Measurements from ENCODE around the gene SOX18. TPM values are rescaled to one million over a fixed set of nuclear protein-coding genes. Genes with fewer than 3 reads are reported as not detected.

SOX18 gene
- total and polyA plus RNA-seq, 7 donors: 0.69 to 11.9 (median 3.0) TPM

DNA sequence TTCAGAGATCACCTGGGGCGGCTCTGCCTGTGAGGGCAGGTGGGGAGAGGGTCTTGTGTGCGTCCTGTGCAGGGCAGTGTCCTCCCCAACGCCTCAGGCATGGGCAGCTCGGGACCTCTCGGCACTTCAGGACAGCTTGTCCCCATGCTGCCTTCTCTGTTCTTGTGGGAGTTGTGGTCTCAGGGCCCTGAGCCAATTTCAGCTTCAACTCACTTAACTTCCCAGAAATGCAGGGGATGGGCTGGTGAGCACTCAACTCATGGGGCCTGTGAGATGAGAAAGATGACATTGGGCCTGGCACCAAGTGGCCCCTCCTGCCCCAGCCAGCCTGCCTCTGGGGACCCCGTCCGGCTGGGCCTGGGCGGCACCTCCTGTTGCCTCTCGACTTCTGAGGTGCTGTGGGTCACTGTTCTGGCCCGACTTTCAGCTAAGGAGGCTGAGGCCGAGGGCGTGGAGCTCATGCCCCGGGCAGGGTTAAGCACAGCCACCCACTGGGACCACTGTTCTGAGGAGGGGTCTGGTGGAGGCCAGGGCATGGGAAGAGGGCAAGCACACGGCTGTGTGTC is 23.1 kb upstream of the SOX18 start:
- Histone ChIP-seq H3K9me3 (no peaks in the 10 kb centered on the region), H3K4me1 (no peaks in the 10 kb centered on the region), H3K27ac (no peak overlapping the region), H3K36me3 (peaks cover 0 to 34% (median 6%) of the 10 kb centered on the region in 4 donors), H3K4me3 (no peak overlapping the region), H3K27me3 (no peaks in the 10 kb centered on the region)
- TF ChIP-seq, protein P1, sequence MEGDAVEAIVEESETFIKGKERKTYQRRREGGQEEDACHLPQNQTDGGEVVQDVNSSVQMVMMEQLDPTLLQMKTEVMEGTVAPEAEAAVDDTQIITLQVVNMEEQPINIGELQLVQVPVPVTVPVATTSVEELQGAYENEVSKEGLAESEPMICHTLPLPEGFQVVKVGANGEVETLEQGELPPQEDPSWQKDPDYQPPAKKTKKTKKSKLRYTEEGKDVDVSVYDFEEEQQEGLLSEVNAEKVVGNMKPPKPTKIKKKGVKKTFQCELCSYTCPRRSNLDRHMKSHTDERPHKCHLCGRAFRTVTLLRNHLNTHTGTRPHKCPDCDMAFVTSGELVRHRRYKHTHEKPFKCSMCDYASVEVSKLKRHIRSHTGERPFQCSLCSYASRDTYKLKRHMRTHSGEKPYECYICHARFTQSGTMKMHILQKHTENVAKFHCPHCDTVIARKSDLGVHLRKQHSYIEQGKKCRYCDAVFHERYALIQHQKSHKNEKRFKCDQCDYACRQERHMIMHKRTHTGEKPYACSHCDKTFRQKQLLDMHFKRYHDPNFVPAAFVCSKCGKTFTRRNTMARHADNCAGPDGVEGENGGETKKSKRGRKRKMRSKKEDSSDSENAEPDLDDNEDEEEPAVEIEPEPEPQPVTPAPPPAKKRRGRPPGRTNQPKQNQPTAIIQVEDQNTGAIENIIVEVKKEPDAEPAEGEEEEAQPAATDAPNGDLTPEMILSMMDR (IDR thresholded peaks at IDR 0.05): no peak
- no peak for TF ChIP-seq EP300 (IDR thresholded peaks at IDR 0.05)
- TF ChIP-seq POLR2A (IDR thresholded peaks at IDR 0.05): no peak
- TF ChIP-seq POLR2AphosphoS5 (IDR thresholded peaks at IDR 0.05): no peak
- no peak for DNase-seq
- WGBS, 2 donors: 85 to 86% methylated on average over 14 of the region's 14 CpGs
- intact Hi-C loops (cut with DNase I): no loop called here

DNA sequence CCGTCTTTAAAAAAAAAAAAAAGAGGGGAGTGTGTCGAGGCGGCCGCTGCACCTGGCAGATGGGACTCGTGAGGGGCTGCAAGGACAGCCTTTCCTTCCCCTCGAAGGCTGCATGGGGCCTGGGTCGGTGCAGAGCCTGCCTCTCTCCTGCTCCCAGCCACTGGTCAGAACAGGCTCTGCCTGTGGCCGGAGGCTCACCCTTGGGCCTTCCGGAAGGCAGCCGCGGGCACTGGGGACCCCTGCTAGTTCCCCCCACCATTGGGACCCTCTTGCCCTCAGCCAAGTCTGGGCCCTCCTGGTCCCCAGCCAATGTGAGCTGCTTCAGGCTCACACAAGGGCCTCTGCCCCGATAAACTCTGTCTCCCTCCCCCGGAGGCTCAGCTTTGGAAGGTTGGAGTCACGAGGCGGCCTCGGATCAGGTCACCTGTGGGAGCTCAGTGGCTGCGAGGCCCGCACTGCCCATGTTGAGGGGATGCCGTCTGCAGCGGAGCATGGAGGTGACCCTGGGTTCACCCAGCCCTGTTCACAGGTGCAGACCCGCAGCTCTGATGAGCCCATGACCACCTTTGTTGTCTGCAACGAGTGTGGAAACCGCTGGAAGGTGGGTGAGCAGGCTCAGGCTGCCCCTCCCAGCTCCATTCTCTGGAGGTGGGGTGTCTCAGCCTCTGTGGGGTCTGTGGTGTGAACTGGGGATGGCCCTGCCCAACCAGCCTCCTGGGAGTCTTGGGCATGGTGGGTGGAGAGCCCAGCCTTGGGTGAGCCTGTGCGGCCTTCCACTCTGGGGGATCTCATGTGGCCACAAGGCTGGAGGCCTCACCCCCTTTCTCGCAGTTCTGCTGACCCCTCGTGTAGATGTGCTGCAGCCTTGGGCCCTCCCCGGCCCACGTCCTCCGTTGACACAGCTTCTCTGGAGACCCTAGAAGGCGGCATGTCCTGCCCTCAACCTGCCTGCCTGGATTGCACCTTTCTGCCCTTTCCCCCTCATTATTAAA is 22.2 kb upstream of the SOX18 start:
- intact Hi-C loops (cut with DNase I): no loop called here
- peaks cover 0 to 34% (median 6%) of the 10 kb centered on the region in 4 donors for H3K36me3 ChIP-seq

DNA sequence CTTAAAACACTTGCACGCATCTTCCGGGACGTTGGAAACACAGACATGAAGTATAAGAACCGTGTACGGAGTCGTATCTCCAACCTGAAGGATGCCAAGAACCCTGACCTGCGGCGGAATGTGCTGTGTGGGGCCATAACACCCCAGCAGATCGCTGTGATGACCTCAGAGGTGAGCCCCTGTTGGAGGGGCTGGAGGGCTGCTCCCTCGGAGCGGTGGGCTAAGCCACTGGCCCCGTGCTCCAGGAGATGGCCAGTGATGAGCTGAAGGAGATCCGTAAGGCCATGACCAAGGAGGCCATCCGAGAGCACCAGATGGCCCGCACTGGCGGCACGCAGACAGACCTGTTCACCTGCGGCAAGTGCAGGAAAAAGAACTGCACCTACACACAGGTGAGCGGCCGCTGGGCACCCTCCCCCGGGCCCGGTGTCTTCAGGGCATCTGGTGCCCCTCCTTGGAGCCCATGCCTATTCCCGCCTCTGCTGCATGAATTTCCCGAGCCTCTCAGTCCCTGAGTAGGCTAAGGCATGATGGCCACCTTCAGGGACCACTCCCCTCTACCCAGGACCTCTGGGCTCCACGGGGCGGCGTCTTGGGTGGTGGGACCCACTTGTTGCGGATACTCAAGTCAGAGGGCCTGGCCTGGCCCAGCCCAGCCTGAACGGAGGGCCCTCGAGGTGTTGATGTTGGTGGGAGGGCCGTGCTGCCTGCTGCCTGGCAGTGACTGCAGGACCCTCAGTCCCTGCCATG is 21.0 kb upstream of the SOX18 start:
- intact Hi-C loops (cut with DNase I): no loop called here
- Histone ChIP-seq H3K27ac (no peak overlapping the region), H3K9me3 (no peaks in the 10 kb centered on the region), H3K36me3 (peaks cover 0 to 34% (median 6%) of the 10 kb centered on the region in 4 donors), H3K4me3 (no peak overlapping the region), H3K4me1 (peaks cover 0 to 3% (median 0%) of the 10 kb centered on the region in 4 donors), H3K27me3 (no peaks in the 10 kb centered on the region)
- TF ChIP-seq POLR2A (IDR thresholded peaks at IDR 0.05): no peak
- TF ChIP-seq POLR2AphosphoS5 (IDR thresholded peaks at IDR 0.05): no peak
- TF ChIP-seq EP300 (IDR thresholded peaks at IDR 0.05): no peak
- TF ChIP-seq, protein P1 (IDR thresholded peaks at IDR 0.05): no peak
- no peak for DNase-seq
- 93 to 94% methylated on average over 31 of the region's 31 CpGs for WGBS, 2 donors

More for the DNA sequence above, 22.2 kb upstream of the SOX18 start:
- Histone ChIP-seq H3K27ac (no peak overlapping the region), H3K27me3 (no peaks in the 10 kb centered on the region), H3K9me3 (no peaks in the 10 kb centered on the region), H3K4me3 (no peak overlapping the region), H3K4me1 (no peaks in the 10 kb centered on the region)
- TF ChIP-seq POLR2A (IDR thresholded peaks at IDR 0.05) (no peak), POLR2AphosphoS5 (IDR thresholded peaks at IDR 0.05) (no peak), EP300 (IDR thresholded peaks at IDR 0.05) (no peak)
- TF ChIP-seq, protein P1 (IDR thresholded peaks at IDR 0.05): no peak
- 85 to 90% methylated on average over 30 of the region's 30 CpGs for WGBS, 2 donors
- no peak for DNase-seq

DNA sequence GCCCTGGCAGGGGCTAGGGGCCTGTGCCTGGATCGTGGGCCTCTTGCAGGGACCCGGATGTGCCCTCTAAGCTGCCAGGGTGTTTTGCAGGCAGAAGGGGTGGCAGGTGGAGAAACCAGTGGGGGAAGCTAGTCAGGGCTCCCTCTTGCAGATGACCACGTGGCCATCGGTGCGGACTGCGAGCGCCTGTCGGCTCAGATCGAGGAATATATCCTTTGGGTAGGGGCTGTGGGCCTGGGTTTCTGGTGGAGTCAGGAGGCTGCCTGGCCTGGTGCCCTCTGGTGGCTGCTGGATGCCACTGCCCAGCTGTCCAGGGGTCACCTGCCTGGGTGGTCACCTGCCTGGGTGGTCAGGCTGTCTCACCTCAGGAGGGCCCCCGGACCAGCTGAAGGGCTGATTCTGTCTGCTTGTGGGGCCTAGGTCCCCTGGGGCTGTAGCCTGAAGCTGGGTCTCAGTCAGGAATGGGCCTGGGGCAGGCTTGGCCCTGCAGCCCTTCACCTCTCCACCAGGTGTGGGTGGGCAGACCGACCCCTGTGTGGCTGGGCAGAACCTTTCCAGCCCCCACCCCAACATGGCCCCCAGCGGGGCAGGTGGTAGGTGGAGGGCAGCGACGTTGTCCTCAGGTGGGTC is 20.3 kb upstream of the SOX18 start:
- intact Hi-C loops (cut with DNase I): no loop called here
- Histone ChIP-seq H3K9me3 (no peaks in the 10 kb centered on the region), H3K36me3 (peaks cover 0 to 34% (median 6%) of the 10 kb centered on the region in 4 donors), H3K27ac (no peak overlapping the region), H3K4me3 (no peak overlapping the region), H3K4me1 (peaks cover 0 to 9% (median 5%) of the 10 kb centered on the region in 4 donors), H3K27me3 (no peaks in the 10 kb centered on the region)
- TF ChIP-seq, protein P1 (IDR thresholded peaks at IDR 0.05): peak in 3 of 4 experiments; percentile 29 to 52 (median 33)
- TF ChIP-seq POLR2AphosphoS5 (IDR thresholded peaks at IDR 0.05): no peak
- TF ChIP-seq POLR2A (IDR thresholded peaks at IDR 0.05): no peak
- WGBS, 2 donors: 73 to 75% methylated on average over 14 of the region's 14 CpGs
- no peak for DNase-seq

Data from sigmoid colon (tissue), 7 donors.